Keratinocyte (primary cell): ENCODE results near the gene ZNF423.

ENCODE experiments used
- EZH2 ChIP-seq: IDR thresholded peaks from one replicate; pipeline ENCODE4 v1.6.1; 2012; ENCODE audit warnings: inconsistent platforms, mild to moderate bottlenecking, low read length, moderate library complexity
- TF ChIP-seq, protein P1 (sequence below), 3 experiments: IDR thresholded peaks in 1 of 3; conservative IDR thresholded peaks in 1 of 3; optimal IDR thresholded peaks in 1 of 3; 2 replicates in 2 of 3; 3 replicates in 1 of 3; pipeline versions ENCODE3 to v1.5.1; 2011; ENCODE audit warnings: low read length in 3 of 3, mild to moderate bottlenecking in 3 of 3, moderate library complexity in 2 of 3, control low read depth in 1 of 3, inconsistent platforms in 1 of 3; ENCODE audit not compliant: insufficient read depth in 2 of 3; ENCODE audit errors: extremely low read depth in 1 of 3

DNA sequence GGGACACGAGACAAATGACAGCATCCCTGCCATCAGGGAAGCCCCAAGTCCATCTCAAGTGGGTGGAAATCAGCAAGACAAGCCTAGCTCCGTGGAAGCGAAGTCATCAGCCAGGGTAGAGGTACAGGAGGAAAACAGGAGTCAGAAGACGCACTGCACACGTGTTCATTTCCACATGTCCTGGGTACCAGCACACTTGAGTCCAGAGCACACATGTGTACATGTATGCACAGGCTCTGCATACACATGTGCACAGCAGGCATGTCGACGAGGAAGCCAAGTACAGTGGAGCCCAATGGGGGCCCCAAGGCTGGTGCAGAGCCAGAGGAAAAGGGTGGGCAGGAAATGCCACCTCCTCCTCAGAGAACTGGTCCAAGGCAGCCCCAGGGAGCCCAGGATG, 75.9 kb downstream of the ZNF423 start:
- TF ChIP-seq, protein P1, sequence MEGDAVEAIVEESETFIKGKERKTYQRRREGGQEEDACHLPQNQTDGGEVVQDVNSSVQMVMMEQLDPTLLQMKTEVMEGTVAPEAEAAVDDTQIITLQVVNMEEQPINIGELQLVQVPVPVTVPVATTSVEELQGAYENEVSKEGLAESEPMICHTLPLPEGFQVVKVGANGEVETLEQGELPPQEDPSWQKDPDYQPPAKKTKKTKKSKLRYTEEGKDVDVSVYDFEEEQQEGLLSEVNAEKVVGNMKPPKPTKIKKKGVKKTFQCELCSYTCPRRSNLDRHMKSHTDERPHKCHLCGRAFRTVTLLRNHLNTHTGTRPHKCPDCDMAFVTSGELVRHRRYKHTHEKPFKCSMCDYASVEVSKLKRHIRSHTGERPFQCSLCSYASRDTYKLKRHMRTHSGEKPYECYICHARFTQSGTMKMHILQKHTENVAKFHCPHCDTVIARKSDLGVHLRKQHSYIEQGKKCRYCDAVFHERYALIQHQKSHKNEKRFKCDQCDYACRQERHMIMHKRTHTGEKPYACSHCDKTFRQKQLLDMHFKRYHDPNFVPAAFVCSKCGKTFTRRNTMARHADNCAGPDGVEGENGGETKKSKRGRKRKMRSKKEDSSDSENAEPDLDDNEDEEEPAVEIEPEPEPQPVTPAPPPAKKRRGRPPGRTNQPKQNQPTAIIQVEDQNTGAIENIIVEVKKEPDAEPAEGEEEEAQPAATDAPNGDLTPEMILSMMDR (optimal IDR thresholded peaks at IDR 0.05 in 1 of 3, IDR thresholded peaks at IDR 0.05 in 1 of 3, conservative IDR thresholded peaks at IDR 0.05 in 1 of 3; ENCODE audit: extremely low read depth in 1 of 3, insufficient read depth in 2 of 3, low read length in 3 of 3): no peak
- TF ChIP-seq EZH2: no peak
